ENCODE measurements around the gene SLC49A3. TPM values are rescaled to one million over a fixed set of nuclear protein-coding genes. Genes with fewer than 3 reads are reported as not detected.
A peak's percentile ranks its signal among the peaks of the same experiment; 100 is the strongest.

SLC49A3 gene
- total RNA-seq, 2 donors from 2014 or later, result 10.0 to 12.0 TPM

- no peaks in the 10 kb centered on the region for H3K27me3 ChIP-seq
- H3K4me3 ChIP-seq, result no peak overlapping the region
- peaks cover 0 to 45% of the 10 kb centered on the region in 2 donors for H3K4me1 ChIP-seq
- no peak for DNase-seq (ENCODE audit: low spot score)
- TF ChIP-seq CTCF (IDR thresholded peaks at IDR 0.05), result no peak
- H3K27ac ChIP-seq, result no peak overlapping the region
- H3K36me3 ChIP-seq, result peaks cover 3% of the 10 kb centered on the region
- H3K9me3 ChIP-seq, result no peaks in the 10 kb centered on the region
Observed at GRCh38 chr4:722851-723360, 34.0 kb upstream of the SLC49A3 start.

- Histone ChIP-seq H3K27me3 (no peaks in the 10 kb centered on the region), H3K9me3 (no peaks in the 10 kb centered on the region), H3K4me3 (no peak overlapping the region), H3K27ac (no peak overlapping the region), H3K36me3 (peaks cover 3% of the 10 kb centered on the region), H3K4me1 (peaks cover 0 to 52% of the 10 kb centered on the region in 2 donors)
- no peak for DNase-seq (ENCODE audit: low spot score)
- TF ChIP-seq CTCF (IDR thresholded peaks at IDR 0.05), result no peak
Observed at GRCh38 chr4:722169-722725, 33.3 kb upstream of the SLC49A3 start.

GRCh38 chr4:721261-722168 lies 32.6 kb upstream of the SLC49A3 start:
- no peak for DNase-seq (ENCODE audit: low spot score)
- no peaks in the 10 kb centered on the region for H3K9me3 ChIP-seq
- H3K27me3 ChIP-seq, result no peaks in the 10 kb centered on the region
- peaks cover 3% of the 10 kb centered on the region for H3K36me3 ChIP-seq
- no peak for TF ChIP-seq CTCF (IDR thresholded peaks at IDR 0.05)
- no peak overlapping the region for H3K4me3 ChIP-seq
- H3K27ac ChIP-seq, result peak overlapping the region; percentile 43 to 66
- peaks cover 0 to 49% of the 10 kb centered on the region in 2 donors for H3K4me1 ChIP-seq

GRCh38 chr4:720111-720860 lies 31.3 kb upstream of the SLC49A3 start:
- Histone ChIP-seq H3K9me3 (no peaks in the 10 kb centered on the region), H3K4me1 (peaks cover 0 to 41% of the 10 kb centered on the region in 2 donors), H3K27me3 (no peaks in the 10 kb centered on the region), H3K4me3 (no peak overlapping the region), H3K27ac (no peak overlapping the region), H3K36me3 (peaks cover 3% of the 10 kb centered on the region)
- no peak for TF ChIP-seq CTCF (IDR thresholded peaks at IDR 0.05)
- DNase-seq (ENCODE audit: low spot score), result no peak

GRCh38 chr4:718460-718859 lies 29.5 kb upstream of the SLC49A3 start:
- TF ChIP-seq CTCF (IDR thresholded peaks at IDR 0.05), result no peak
- no peak overlapping the region for H3K27ac ChIP-seq
- peaks cover 0 to 38% of the 10 kb centered on the region in 2 donors for H3K4me1 ChIP-seq
- no peaks in the 10 kb centered on the region for H3K27me3 ChIP-seq
- no peak overlapping the region for H3K4me3 ChIP-seq
- no peak for DNase-seq (ENCODE audit: low spot score)
- H3K36me3 ChIP-seq, result peaks cover 3% of the 10 kb centered on the region
- H3K9me3 ChIP-seq, result no peaks in the 10 kb centered on the region

Data from right atrium auricular region (tissue), 2 donors.